ENCODE data around the gene GRIK3.

Gene GRIK3

DNA sequence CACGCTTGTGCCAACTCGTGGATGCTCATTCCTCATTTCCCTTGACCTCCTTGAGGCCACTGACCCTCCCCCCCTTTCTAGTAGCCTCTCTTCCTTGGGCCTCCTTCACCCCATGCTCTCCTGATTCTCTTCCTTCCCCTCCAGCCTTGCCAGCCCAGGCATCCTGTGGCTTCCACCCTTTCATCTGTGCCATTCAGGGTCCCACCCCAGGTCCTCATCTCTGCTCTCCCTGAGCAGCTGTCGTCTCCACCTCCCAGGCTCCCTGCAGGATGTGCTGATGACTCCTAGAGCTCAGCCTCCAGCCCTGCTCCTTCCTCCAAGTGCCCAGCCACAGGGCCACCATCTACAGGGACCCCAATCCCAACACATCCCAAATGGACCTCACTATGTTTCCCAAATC lies 197.4 kb downstream of the GRIK3 start:
- in situ Hi-C loops (cut with HindIII; ENCODE audit: low sequenced_read_pairs): no loop called here

GRCh38 chr1:36836196-36836883 lies 198.0 kb downstream of the GRIK3 start:
- in situ Hi-C loops (cut with HindIII; ENCODE audit: low sequenced_read_pairs): no loop called here

- in situ Hi-C loops (cut with HindIII; ENCODE audit: low sequenced_read_pairs): no loop called here
Measured at GRCh38 chr1:36835696-36836095, 198.6 kb downstream of the GRIK3 start.

- in situ Hi-C loops (cut with HindIII; ENCODE audit: low sequenced_read_pairs): no loop called here
Measured at GRCh38 chr1:36835017-36835695, 199.2 kb downstream of the GRIK3 start.

- in situ Hi-C loops (cut with HindIII; ENCODE audit: low sequenced_read_pairs): no loop called here
Measured at GRCh38 chr1:36834586-36834985, 199.7 kb downstream of the GRIK3 start.

DNA sequence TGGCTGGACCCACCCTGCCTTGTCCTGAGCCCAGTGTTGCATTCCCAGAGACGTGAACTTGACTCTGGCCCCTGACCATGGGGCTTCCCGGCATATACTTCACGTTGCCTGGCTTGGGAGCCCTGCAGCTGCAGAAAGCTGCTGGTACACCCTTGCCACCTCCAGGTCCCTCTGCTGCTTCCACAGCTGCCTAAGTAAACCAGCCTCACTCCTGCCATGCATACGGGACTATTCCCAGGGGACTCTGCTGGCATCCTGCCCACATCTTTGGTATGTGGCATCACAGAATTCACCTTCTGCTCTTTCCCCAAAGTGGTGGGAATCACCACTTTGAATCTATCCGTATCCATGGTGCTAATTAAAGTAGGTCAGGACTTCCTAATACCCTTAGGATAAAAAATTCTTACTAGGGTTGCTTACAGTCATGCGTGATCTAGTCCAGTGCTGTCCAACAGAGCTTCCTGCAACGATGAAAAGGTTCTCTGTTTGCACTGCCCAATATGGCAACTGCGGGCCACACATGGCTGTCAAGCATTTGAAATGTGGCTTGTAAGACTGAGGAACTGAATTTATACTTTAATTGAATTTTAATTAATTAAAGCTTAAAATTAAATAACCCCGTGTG lies 203.0 kb downstream of the GRIK3 start:
- in situ Hi-C loops (cut with HindIII; ENCODE audit: low sequenced_read_pairs): no loop called here

DNA sequence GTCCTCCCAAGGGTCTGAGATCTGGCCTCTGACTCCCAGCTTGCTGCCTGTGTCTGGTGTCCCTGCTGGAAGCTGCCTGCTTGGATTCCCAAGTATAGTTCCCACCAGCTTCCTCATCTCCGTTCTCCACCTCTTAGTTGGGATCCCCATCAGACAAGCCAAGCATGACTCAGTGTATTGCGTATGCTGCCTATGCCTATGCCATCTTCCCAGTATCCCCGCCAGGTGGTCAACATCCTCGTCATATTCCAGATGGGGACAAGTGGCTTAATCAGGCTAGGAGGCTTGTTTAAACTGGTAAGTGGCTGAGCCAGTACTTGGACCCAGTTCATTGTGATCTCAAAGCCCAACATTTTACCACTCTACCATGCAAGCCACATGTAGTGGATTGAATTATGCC lies 204.4 kb downstream of the GRIK3 start:
- in situ Hi-C loops (cut with HindIII; ENCODE audit: low sequenced_read_pairs): no loop called here

GRCh38 chr1:36829066-36829465 lies 205.2 kb downstream of the GRIK3 start:
- in situ Hi-C loops (cut with HindIII; ENCODE audit: low sequenced_read_pairs): no loop called here

GRCh38 chr1:36825226-36825625 lies 209.1 kb downstream of the GRIK3 start:
- in situ Hi-C loops (cut with HindIII; ENCODE audit: low sequenced_read_pairs): no loop called here

- in situ Hi-C loops (cut with HindIII; ENCODE audit: low sequenced_read_pairs): no loop called here
Measured at GRCh38 chr1:36824390-36824861, 209.9 kb downstream of the GRIK3 start.

DNA sequence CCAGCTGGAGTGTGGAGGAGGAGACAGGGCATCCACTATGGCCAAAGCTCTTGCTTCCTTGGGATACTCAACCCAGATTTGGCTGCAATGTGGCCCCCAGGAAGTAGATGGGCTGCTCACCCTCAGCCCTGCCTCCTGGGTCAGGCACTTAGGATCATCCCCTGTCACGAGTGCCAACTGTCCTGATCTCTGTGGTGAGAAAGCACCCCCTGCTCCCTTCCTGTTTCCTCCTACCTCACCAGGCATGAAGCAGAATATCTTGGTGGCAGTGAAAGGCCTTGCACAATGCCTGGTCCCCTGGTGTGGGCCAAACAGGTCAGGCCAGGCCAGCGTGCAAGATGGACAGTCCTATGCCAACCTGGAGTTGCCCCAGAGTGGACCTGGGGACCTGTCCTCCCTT lies 211.7 kb downstream of the GRIK3 start:
- in situ Hi-C loops (cut with HindIII; ENCODE audit: low sequenced_read_pairs): no loop called here

DNA sequence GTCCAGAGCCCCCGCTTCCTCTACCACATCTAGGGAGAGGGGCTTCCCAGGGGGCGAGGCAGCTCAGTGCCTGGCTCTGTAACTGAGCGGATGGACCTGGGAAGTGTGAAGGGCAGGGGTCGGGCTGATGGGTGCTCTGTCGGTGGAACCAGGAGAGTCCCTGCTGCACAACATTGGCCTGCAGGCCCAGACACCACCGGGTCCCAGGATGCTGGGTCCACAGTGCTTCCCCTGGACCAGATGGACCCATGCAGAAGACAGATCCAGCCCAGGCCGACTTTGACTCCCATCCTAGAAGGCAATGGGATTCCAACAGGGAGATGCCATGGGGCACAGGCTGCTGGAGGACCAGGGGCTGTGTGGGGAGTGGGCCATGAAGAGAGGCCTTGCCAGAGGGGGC lies 212.9 kb downstream of the GRIK3 start:
- in situ Hi-C loops (cut with HindIII; ENCODE audit: low sequenced_read_pairs): no loop called here

GRCh38 chr1:36818771-36819170 lies 215.5 kb downstream of the GRIK3 start:
- in situ Hi-C loops (cut with HindIII; ENCODE audit: low sequenced_read_pairs): no loop called here

- in situ Hi-C loops (cut with HindIII; ENCODE audit: low sequenced_read_pairs): no loop called here
Measured at GRCh38 chr1:36816348-36816747, 218.0 kb downstream of the GRIK3 start.

DNA sequence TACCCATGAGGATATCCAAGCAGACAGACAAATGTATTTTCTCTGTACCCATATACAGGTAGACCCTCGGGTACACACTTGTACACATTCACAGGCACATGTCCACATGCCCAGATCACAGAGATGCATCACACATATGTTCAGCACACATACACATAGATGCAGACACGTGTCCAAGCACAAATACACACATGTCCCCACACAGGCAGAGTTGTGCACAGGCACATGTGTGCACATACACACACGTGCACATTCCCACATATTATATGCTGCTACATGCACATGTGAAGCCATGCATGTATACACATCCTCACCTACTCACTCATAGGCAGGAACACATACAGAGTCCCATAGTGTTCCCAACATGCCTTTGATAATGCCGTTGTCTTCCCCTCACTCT lies 219.5 kb downstream of the GRIK3 start:
- in situ Hi-C loops (cut with HindIII; ENCODE audit: low sequenced_read_pairs): no loop called here

- in situ Hi-C loops (cut with HindIII; ENCODE audit: low sequenced_read_pairs): no loop called here
Measured at GRCh38 chr1:36814083-36814482, 220.2 kb downstream of the GRIK3 start.

- in situ Hi-C loops (cut with HindIII; ENCODE audit: low sequenced_read_pairs): no loop called here
Measured at GRCh38 chr1:36807262-36807661, 227.1 kb downstream of the GRIK3 start.

DNA sequence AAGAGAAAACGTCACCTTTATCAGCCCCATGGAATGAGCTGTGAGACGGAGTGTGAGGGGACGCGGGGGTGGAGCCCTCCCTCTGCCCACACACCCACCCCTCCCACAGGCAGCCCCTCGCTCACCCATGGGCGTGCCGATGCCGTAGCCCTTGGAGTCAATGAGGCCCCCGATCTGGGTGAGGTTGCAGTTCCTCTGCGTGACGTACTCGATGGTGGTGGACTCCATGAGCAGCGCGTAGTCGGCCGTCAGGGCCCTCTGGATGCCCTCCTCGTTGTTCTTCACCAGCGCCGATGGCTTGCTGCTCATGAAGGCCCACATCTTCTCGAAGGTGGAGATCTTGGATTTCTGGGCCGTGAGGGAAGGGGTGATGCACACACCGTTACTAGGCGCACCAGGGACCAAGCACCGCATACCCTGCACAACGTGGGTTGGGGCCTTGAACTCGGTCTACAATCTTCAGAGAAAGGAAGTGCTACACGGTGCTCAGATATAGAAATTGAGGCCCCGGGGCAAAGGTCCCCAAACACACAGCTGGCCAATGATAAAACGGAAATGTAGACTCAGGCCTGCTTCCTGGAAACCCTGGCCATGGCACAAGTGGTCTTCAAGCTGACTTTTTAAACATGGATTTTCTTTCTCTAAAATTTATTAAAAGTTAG lies 228.2 kb downstream of the GRIK3 start:
- in situ Hi-C loops (cut with HindIII; ENCODE audit: low sequenced_read_pairs): no loop called here

GRCh38 chr1:36804669-36805314 lies 229.5 kb downstream of the GRIK3 start:
- in situ Hi-C loops (cut with HindIII; ENCODE audit: low sequenced_read_pairs): no loop called here

- in situ Hi-C loops (cut with HindIII; ENCODE audit: low sequenced_read_pairs): no loop called here
Measured at GRCh38 chr1:36803868-36804570, 230.3 kb downstream of the GRIK3 start.

Data from DLD1 (cell line).